Small intestine (tissue), 7 donors: Measurements from ENCODE around the gene KLK11. TPM values are rescaled to one million over a fixed set of nuclear protein-coding genes. Genes with fewer than 3 reads are reported as not detected.

Experiments
- DNase-seq, 2 donors: peaks; one replicate each; pipeline versions ENCODE4 v3.0.0 to v3.0.0-alpha.2; 2013
- FAIRE-seq: peaks from 2 replicates; lab custom pipeline; 2012; peaks lifted over from hg19 to GRCh38; lab: Jason Lieb, UNC
- H3K27ac ChIP-seq, 3 donors: one replicate each; pipeline ENCODE4 v1.5.1; 2013; ENCODE audit warnings: low read length in 2 of 3, mild to moderate bottlenecking in 2 of 3, control low read depth in 1 of 3, inconsistent platforms in 1 of 3, low read depth in 1 of 3, moderate library complexity in 1 of 3
- H3K27me3 ChIP-seq, 3 donors: one replicate each; pipeline ENCODE4 v1.6.1; 2013; ENCODE audit warnings: low read length in 3 of 3, inconsistent platforms in 1 of 3; ENCODE audit not compliant: control insufficient read depth in 3 of 3, insufficient read depth in 3 of 3
- H3K36me3 ChIP-seq, 3 donors: one replicate each; pipeline ENCODE4 v1.6.1; 2013; ENCODE audit warnings: low read length in 3 of 3, inconsistent platforms in 1 of 3, low read depth in 1 of 3, mild to moderate bottlenecking in 1 of 3, moderate library complexity in 1 of 3; ENCODE audit not compliant: control insufficient read depth in 3 of 3, insufficient read depth in 2 of 3
- H3K4me1 ChIP-seq, 3 donors: one replicate each; pipeline ENCODE4 v1.6.1; 2013; ENCODE audit warnings: low read length in 2 of 3, inconsistent platforms in 1 of 3, low read depth in 1 of 3, mild to moderate bottlenecking in 1 of 3, moderate library complexity in 1 of 3; ENCODE audit not compliant: control insufficient read depth in 3 of 3, insufficient read depth in 2 of 3
- H3K4me3 ChIP-seq, 3 donors: one replicate each; pipeline ENCODE4 v1.5.1; 2013; ENCODE audit warnings: low read length in 3 of 3, control low read depth in 1 of 3, inconsistent platforms in 1 of 3, low read depth in 1 of 3, mild to moderate bottlenecking in 1 of 3, moderate library complexity in 1 of 3
- H3K9me3 ChIP-seq, 2 donors: one replicate each; pipeline ENCODE4 v1.6.1; 2013; ENCODE audit warnings: low read depth in 1 of 2, low read length in 1 of 2; ENCODE audit not compliant: control insufficient read depth in 2 of 2, insufficient read depth in 1 of 2
- WGBS, 3 donors: extraction: QIAGEN DNeasy Blood & Tissue Kit; methylation state at CpG; one replicate each; pipeline ENCODE4 v1.1.7; 2013; 5-methylcytosine and 5-hydroxymethylcytosine counted together
- polyA plus RNA-seq, 4 donors: library from polyadenylated mRNA; stranded (reverse) in 3 of 4; unstranded in 1 of 4; fragments of 200-250 nt in 3 of 4; fragments of 120-200 nt in 1 of 4; gene quantifications; one replicate each; pipeline versions ENCODE4 v1.2.1 to v1.2.3, GENCODE V29; 2013
- donor health status: healthy with polysubstance abuse.
- donor health status: control.
- donor health status: control.
- donor health status: Bipolar disorder and iron deficiency.
- donor health status: healthy.

The KLK11 gene
- polyA plus RNA-seq, 4 donors = 0.67 to 1.4 (median 0.90) TPM

DNA sequence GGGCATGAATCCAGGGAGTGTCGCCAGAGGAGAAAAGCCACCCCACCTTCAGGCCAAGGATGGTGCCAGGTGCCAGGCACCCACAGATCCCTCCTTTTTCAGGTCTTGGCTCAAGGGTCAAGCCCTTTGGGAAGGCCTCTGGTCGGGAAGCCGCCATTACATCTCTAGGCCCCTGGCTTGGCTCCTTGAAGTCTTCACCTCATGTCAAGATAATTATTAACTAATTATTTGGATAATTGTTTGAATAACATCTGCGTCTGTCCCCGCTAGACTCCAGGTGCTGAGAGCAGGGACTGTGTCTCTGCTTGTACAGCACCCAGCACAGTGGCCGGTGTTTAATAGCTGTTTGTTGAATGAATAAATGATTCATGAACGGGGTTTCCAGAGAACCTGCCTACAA, 37.2 kb upstream of the KLK11 start:
- DNase-seq = no peak
- H3K27ac ChIP-seq = no peak overlapping the region
- peaks cover 0 to 12% (median 11%) of the 10 kb centered on the region in 3 donors for H3K27me3 ChIP-seq
- H3K36me3 ChIP-seq = no peaks in the 10 kb centered on the region
- FAIRE-seq = no peak
- no peaks in the 10 kb centered on the region for H3K9me3 ChIP-seq
- 40 to 76% (median 51%) methylated on average over 7 of the region's 7 CpGs for WGBS, 3 donors
- H3K4me3 ChIP-seq = no peak overlapping the region
- H3K4me1 ChIP-seq = no peaks in the 10 kb centered on the region

DNA sequence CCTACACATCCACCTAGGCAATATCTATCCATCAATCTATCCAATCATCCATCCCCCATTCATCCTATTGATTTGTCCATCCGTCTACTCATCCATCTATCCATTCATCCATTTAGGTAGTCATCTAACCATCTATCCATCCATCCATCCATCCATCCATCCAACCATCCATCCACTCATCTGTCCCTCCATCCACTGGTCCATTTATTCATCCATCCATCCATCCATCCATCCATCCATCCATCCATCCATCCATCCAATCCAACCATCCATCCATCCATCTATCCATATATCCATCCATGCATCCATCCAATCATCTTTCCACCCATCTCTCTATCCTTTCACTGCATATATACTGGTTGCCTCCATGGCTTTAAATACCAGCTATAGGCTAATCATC, 34.6 kb upstream of the KLK11 start:
- H3K36me3 ChIP-seq = no peaks in the 10 kb centered on the region
- H3K9me3 ChIP-seq = no peaks in the 10 kb centered on the region
- WGBS, 3 donors = 0 to 40% (median 0%) methylated on average over 1 of the region's 1 CpG
- FAIRE-seq = no peak
- no peaks in the 10 kb centered on the region for H3K4me1 ChIP-seq
- no peak overlapping the region for H3K27ac ChIP-seq
- H3K27me3 ChIP-seq = peaks cover 2 to 12% (median 7%) of the 10 kb centered on the region in 3 donors
- no peak overlapping the region for H3K4me3 ChIP-seq
- DNase-seq = no peak

DNA sequence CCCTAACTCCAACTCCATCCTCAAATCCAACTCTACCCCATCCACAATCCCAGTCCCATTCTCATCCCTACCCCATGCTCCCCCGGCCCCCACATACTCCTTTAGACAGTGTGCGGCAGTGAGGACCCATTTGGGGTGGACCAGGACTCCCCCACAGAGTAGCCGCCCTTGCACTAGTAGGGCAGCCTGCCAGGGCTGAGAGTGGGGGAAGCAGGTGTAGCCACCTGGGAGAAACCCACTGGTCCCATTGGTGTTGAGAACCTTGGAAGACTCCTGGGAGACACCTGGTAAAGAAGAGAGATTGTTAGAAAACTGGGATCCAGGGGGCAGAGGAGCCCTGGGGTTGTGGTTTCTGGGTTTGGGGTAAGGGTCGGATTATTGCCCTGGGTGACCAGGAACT, 33.9 kb upstream of the KLK11 start:
- no peak for FAIRE-seq
- H3K9me3 ChIP-seq = no peaks in the 10 kb centered on the region
- no peak overlapping the region for H3K27ac ChIP-seq
- H3K4me3 ChIP-seq = no peak overlapping the region
- H3K4me1 ChIP-seq = no peaks in the 10 kb centered on the region
- WGBS, 3 donors = 58 to 65% (median 63%) methylated on average over 4 of the region's 4 CpGs
- no peaks in the 10 kb centered on the region for H3K36me3 ChIP-seq
- H3K27me3 ChIP-seq = peaks cover 2 to 7% (median 6%) of the 10 kb centered on the region in 3 donors
- DNase-seq = no peak

DNA sequence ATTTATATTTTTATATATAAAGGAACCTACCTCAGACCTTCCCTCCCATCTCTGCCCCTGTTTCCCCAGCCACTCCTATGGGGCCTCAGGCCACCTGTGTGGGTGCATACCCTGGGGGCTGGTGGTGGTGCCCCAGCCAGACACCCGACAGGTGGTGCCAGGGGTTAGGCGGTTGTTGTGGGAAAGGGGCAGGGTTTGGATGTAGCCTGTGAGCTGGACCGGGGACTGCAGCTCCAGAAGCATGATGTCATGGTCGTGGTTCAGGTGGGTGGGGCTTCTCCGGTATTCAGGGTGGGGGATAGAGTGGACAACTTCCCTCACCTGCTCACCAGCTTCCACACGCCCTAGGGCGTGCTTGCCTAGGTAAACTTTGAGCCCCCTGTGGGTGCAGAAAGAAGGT, 33.3 kb upstream of the KLK11 start:
- Histone ChIP-seq H3K36me3 (no peaks in the 10 kb centered on the region), H3K27me3 (peaks cover 2 to 7% (median 6%) of the 10 kb centered on the region in 3 donors), H3K4me3 (no peak overlapping the region), H3K9me3 (no peaks in the 10 kb centered on the region), H3K27ac (no peak overlapping the region), H3K4me1 (no peaks in the 10 kb centered on the region)
- DNase-seq (no peak), FAIRE-seq (no peak)
- WGBS, 3 donors = 55 to 70% (median 60%) methylated on average over 7 of the region's 7 CpGs

DNA sequence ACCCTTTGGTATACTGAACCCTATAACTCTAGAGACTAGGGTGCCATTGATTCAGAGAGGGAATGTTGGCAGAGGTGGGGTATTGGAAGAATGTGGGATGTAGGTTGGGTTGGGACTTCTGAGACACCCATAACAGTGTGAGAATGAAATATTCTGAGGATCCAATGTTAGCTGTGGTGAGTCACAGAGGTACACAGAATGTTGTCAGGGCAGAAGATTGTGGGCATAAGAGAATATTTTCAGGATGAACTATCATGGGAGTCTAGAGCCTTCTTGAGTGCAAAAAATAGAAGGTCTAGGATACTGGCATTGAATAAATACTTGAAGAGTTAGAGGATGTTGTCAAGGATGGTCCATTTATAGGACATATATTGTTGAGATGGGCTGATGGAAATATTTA, 29.4 kb upstream of the KLK11 start:
- H3K27ac ChIP-seq = no peak overlapping the region
- no peaks in the 10 kb centered on the region for H3K9me3 ChIP-seq
- FAIRE-seq = no peak
- no peaks in the 10 kb centered on the region for H3K4me1 ChIP-seq
- H3K27me3 ChIP-seq = peaks cover 0 to 2% (median 0%) of the 10 kb centered on the region in 3 donors
- H3K36me3 ChIP-seq = no peaks in the 10 kb centered on the region
- no peak overlapping the region for H3K4me3 ChIP-seq
- DNase-seq = no peak

DNA sequence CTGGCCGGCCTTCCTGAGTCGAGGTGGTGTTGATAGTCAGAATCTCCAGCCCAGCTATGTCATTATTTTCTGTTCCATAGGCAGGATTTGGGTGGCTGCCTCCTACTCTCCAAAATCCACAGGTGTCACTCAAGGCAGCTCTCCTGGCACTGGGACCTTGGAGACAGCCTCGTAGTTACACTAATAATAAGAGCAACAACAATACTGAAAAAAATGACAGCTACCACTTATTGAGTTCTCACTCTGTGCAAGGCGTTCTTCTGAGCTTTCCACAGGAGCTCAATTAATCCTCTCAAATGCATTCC, 20.6 kb upstream of the KLK11 start:
- FAIRE-seq (no peak), DNase-seq (no peak)
- Histone ChIP-seq H3K27ac (no peak overlapping the region), H3K27me3 (peaks cover 0 to 3% (median 0%) of the 10 kb centered on the region in 3 donors), H3K36me3 (no peaks in the 10 kb centered on the region), H3K4me1 (no peaks in the 10 kb centered on the region), H3K9me3 (no peaks in the 10 kb centered on the region), H3K4me3 (no peak overlapping the region)
- 11 to 16% (median 15%) methylated on average over 4 of the region's 4 CpGs for WGBS, 3 donors

DNA sequence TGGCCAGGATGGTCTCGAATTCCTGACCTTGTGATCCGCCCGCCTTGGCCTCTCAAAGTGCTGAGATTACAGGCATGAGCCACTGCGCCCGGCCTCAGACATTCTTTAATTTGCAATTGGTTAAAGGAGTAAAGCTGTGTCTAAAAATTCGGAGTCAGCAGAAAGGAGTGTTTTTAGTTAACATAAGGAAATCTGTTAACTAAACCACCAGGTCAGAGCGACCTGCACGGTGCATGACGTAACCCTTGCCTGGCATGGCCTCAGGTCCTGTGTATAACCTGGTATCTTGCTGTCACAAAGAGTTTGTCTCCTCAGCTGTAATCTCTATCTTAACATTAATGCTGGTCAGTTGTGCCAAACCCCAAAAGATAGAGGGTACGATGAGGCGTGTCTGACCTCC, 17.9 kb upstream of the KLK11 start:
- 82 to 85% (median 84%) methylated on average over 11 of the region's 11 CpGs for WGBS, 3 donors
- Histone ChIP-seq H3K4me3 (no peak overlapping the region), H3K4me1 (no peaks in the 10 kb centered on the region), H3K9me3 (no peaks in the 10 kb centered on the region), H3K27me3 (peaks cover 0 to 3% (median 0%) of the 10 kb centered on the region in 3 donors), H3K27ac (no peak overlapping the region), H3K36me3 (no peaks in the 10 kb centered on the region)
- FAIRE-seq = no peak
- no peak for DNase-seq

DNA sequence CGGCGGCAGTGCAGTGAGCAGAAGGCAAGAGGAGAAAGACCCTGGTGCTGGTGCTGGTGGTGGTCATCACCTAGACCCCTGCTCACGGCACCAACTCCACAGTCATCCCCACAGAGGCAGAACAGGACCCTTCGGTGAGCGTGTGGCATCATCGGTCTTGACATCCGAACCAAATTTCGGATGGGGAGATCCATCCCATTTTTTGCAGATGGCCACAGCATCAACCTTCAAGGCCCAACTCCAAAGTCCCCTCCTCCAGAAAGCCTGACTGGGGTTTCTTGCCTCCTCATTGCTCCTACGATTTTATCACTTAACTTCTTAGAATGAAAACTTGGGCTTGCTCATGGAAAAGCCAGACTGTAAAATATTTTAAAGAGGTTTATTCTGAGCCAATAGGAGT, 17.1 kb upstream of the KLK11 start:
- Histone ChIP-seq H3K4me1 (no peaks in the 10 kb centered on the region), H3K36me3 (no peaks in the 10 kb centered on the region), H3K27ac (no peak overlapping the region), H3K4me3 (no peak overlapping the region), H3K27me3 (peaks cover 0 to 3% (median 0%) of the 10 kb centered on the region in 3 donors), H3K9me3 (no peaks in the 10 kb centered on the region)
- DNase-seq = no peak
- 73 to 79% (median 74%) methylated on average over 9 of the region's 9 CpGs for WGBS, 3 donors
- FAIRE-seq = no peak

DNA sequence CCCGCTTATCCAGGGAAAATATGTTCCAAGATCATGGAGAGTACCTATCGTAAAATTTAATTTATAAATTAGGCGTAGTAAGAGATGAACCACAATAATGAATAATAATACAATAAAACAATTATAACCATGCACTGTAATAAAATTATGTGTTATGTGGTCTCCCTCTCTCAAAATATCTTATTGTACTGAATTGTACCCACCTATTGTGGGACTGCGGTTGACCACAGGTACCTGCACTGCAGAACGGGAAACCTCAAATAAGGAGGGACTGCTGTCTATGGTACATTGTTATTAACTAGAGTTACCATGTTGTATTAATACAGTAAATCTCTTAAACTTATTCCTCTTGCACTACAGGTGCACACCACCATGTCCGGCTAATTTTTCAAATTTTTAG, 13.7 kb upstream of the KLK11 start:
- no peak overlapping the region for H3K27ac ChIP-seq
- H3K27me3 ChIP-seq = no peaks in the 10 kb centered on the region
- no peak for FAIRE-seq
- H3K4me1 ChIP-seq = no peaks in the 10 kb centered on the region
- WGBS, 3 donors = 82 to 91% (median 82%) methylated on average over 6 of the region's 6 CpGs
- H3K4me3 ChIP-seq = no peak overlapping the region
- H3K36me3 ChIP-seq = no peaks in the 10 kb centered on the region
- no peaks in the 10 kb centered on the region for H3K9me3 ChIP-seq
- DNase-seq = no peak
